ENCODE measurements around the gene PIK3C3. TPM values are rescaled to one million over a fixed set of nuclear protein-coding genes. Genes with fewer than 3 reads are reported as not detected.

Gene PIK3C3
- total and polyA plus RNA-seq, 2 experiments from 2014 or later, result 24.9 to 54.7 TPM

DNA sequence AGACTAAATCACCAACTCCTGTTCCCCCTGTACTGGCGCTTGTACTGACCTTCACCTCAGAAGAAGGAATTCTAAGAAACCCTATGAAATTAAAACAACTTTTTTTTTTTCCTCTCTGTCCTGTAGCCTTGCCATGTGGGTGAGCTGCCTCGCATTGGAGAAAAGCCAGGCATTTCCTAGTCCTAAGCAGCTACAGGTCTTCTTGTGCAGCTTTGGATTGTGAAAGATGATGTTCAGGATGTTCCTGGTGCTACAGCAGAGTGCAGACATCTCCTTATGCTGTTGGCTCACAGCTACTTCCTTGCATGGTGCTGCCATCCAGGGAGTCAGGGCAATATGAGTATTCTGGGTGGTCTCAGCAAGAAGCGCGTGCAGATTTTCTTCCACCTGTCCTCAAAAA is 11.9 kb downstream of the PIK3C3 start:
- WGBS (ENCODE audit: low lambda C conversion rate, missing lambda C conversion rate), result 100% methylated on average over 4 of the region's 4 CpGs
- peaks cover 34% of the 10 kb centered on the region for H3K79me2 ChIP-seq
- TF ChIP-seq EZH2 (IDR thresholded peaks at IDR 0.05; ENCODE audit: borderline replicate concordance), result no peak
- TF ChIP-seq, protein P1, sequence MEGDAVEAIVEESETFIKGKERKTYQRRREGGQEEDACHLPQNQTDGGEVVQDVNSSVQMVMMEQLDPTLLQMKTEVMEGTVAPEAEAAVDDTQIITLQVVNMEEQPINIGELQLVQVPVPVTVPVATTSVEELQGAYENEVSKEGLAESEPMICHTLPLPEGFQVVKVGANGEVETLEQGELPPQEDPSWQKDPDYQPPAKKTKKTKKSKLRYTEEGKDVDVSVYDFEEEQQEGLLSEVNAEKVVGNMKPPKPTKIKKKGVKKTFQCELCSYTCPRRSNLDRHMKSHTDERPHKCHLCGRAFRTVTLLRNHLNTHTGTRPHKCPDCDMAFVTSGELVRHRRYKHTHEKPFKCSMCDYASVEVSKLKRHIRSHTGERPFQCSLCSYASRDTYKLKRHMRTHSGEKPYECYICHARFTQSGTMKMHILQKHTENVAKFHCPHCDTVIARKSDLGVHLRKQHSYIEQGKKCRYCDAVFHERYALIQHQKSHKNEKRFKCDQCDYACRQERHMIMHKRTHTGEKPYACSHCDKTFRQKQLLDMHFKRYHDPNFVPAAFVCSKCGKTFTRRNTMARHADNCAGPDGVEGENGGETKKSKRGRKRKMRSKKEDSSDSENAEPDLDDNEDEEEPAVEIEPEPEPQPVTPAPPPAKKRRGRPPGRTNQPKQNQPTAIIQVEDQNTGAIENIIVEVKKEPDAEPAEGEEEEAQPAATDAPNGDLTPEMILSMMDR (IDR thresholded peaks at IDR 0.05; ENCODE audit: poor library complexity), result no peak
- no peak for TF ChIP-seq EZH2phosphoT487 (IDR thresholded peaks at IDR 0.05; ENCODE audit: low read depth, severe bottlenecking, unreplicated experiment)

DNA sequence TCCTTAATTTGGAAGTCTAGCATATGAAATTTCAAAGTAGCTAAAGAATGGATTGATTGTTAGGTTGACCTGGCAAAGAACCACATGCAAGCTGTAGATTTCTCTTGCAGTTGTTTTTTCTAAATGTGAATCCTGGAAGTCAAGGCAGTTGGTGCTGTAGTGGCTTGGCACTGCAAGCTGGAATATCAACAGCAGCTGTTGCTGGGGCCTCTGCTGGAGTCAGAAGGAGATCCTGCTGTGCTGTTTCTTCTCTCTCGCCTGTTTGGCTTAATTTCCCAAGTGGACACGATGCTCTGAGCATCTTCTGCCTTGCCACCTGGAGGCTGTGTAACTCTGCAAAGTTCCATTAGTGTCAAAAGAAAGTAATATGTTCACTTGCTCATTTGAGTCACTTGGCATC is 12.6 kb downstream of the PIK3C3 start:
- peaks cover 34% of the 10 kb centered on the region for H3K79me2 ChIP-seq
- H3K4me1 ChIP-seq (ENCODE audit: insufficient read depth), result no peaks in the 10 kb centered on the region
- H3K36me3 ChIP-seq (replicated peaks; ENCODE audit: insufficient read depth, low read depth), result peaks cover 3% of the 10 kb centered on the region
- peaks cover 16% of the 10 kb centered on the region for H4K20me1 ChIP-seq (ENCODE audit: insufficient read depth, poor library complexity, severe bottlenecking)
- H3K4me2 ChIP-seq, result no peak overlapping the region
- TF ChIP-seq EZH2 (IDR thresholded peaks at IDR 0.05; ENCODE audit: borderline replicate concordance), result no peak
- TF ChIP-seq EZH2phosphoT487 (IDR thresholded peaks at IDR 0.05; ENCODE audit: low read depth, severe bottlenecking, unreplicated experiment), result no peak
- TF ChIP-seq, protein P1 (IDR thresholded peaks at IDR 0.05; ENCODE audit: poor library complexity), result no peak
- WGBS (ENCODE audit: low lambda C conversion rate, missing lambda C conversion rate), result 91% methylated on average over 2 of the region's 2 CpGs
- H3K4me3 ChIP-seq, result no peak overlapping the region
- H2AFZ ChIP-seq, result no peak overlapping the region
- H3K9me3 ChIP-seq (ENCODE audit: low read depth), result no peaks in the 10 kb centered on the region
- no peaks in the 10 kb centered on the region for H3K9me2 ChIP-seq (replicated peaks; ENCODE audit: insufficient read depth)
- DNase-seq (ENCODE audit: low spot score), result no peak
- no peak overlapping the region for H3K27ac ChIP-seq
- H3K27me3 ChIP-seq, result no peaks in the 10 kb centered on the region

More for the DNA sequence above, 11.9 kb downstream of the PIK3C3 start:
- H3K27me3 ChIP-seq, result no peaks in the 10 kb centered on the region
- no peaks in the 10 kb centered on the region for H3K4me1 ChIP-seq (ENCODE audit: insufficient read depth)
- no peak overlapping the region for H3K27ac ChIP-seq
- H2AFZ ChIP-seq, result no peak overlapping the region
- no peaks in the 10 kb centered on the region for H3K9me3 ChIP-seq (ENCODE audit: low read depth)
- no peak overlapping the region for H3K4me3 ChIP-seq
- peaks cover 19% of the 10 kb centered on the region for H4K20me1 ChIP-seq (ENCODE audit: insufficient read depth, poor library complexity, severe bottlenecking)
- no peaks in the 10 kb centered on the region for H3K9me2 ChIP-seq (replicated peaks; ENCODE audit: insufficient read depth)
- no peak for DNase-seq (ENCODE audit: low spot score)
- no peak overlapping the region for H3K4me2 ChIP-seq
- peaks cover 3% of the 10 kb centered on the region for H3K36me3 ChIP-seq (replicated peaks; ENCODE audit: insufficient read depth, low read depth)

DNA sequence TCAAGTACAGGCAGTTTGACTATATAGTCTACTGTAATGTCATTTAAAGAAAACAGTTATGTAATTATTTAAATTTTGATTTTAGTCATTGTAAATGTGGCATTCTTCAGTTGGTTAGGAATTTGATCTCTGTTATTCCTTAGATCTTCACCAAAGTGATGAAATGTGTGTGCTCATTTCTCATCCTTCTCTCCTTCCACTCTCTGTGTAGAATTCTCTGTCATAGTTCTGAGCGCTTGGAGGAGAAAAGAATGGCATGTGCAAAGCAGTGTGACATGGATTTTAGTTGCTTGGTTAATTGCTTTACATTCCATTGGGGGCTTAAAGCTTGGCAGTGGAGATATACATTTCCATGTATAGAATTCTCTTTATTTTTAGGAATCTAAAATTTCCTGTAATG is 14.8 kb downstream of the PIK3C3 start:
- peaks cover 23% of the 10 kb centered on the region for H3K79me2 ChIP-seq
- peaks cover 7% of the 10 kb centered on the region for H4K20me1 ChIP-seq (ENCODE audit: insufficient read depth, poor library complexity, severe bottlenecking)
- no peaks in the 10 kb centered on the region for H3K9me3 ChIP-seq (ENCODE audit: low read depth)
- TF ChIP-seq EZH2phosphoT487 (IDR thresholded peaks at IDR 0.05; ENCODE audit: low read depth, severe bottlenecking, unreplicated experiment) (no peak), EZH2 (IDR thresholded peaks at IDR 0.05; ENCODE audit: borderline replicate concordance) (no peak)
- TF ChIP-seq, protein P1 (IDR thresholded peaks at IDR 0.05; ENCODE audit: poor library complexity), result no peak
- no peak overlapping the region for H3K27ac ChIP-seq
- WGBS (ENCODE audit: low lambda C conversion rate, missing lambda C conversion rate), result 88% methylated on average over 1 of the region's 1 CpG
- H3K9me2 ChIP-seq (replicated peaks; ENCODE audit: insufficient read depth), result no peaks in the 10 kb centered on the region
- no peaks in the 10 kb centered on the region for H3K27me3 ChIP-seq
- DNase-seq (ENCODE audit: low spot score), result no peak
- H3K4me1 ChIP-seq (ENCODE audit: insufficient read depth), result no peaks in the 10 kb centered on the region
- H3K4me3 ChIP-seq, result no peak overlapping the region
- H3K4me2 ChIP-seq, result no peak overlapping the region
- no peak overlapping the region for H2AFZ ChIP-seq
- H3K36me3 ChIP-seq (replicated peaks; ENCODE audit: insufficient read depth, low read depth), result peaks cover 3% of the 10 kb centered on the region
